C4-2B (cell line): Measurements from ENCODE around the gene GALK2.

Source experiments
- CTCF ChIP-seq: fragments of 450-650 bp; conservative IDR thresholded peaks from 2 replicates; pipeline ENCODE4 v1.5.1; 2017; ENCODE audit warnings: mild to moderate bottlenecking
- ZFX ChIP-seq: fragments of 450-650 bp; IDR thresholded peaks from 2 replicates; pipeline ENCODE4 v1.6.1; 2017

- TF ChIP-seq CTCF: peak; percentile 93
- TF ChIP-seq ZFX: no peak
These were observed 24.1 kb upstream of the GALK2 start for GRCh38 chr15:49145651-49146609.
